GM12874 (cell line): Measurements from ENCODE around the gene AGTPBP1.

Experiments used
- CTCF ChIP-seq: IDR thresholded peaks from 2 replicates; pipeline ENCODE4 v1.5.1; 2011; ENCODE audit warnings: low read depth, mild to moderate bottlenecking, control low read depth, low read length, moderate library complexity; ENCODE audit not compliant: insufficient read depth

AGTPBP1 gene

GRCh38 chr9:85603936-85604335 lies 137.8 kb downstream of the AGTPBP1 start:
- TF ChIP-seq CTCF = no peak

- no peak for TF ChIP-seq CTCF
Measured at GRCh38 chr9:85602742-85603141, 139.0 kb downstream of the AGTPBP1 start.

- no peak for TF ChIP-seq CTCF
Measured at GRCh38 chr9:85600675-85601263, 141.0 kb downstream of the AGTPBP1 start.

- TF ChIP-seq CTCF = no peak
Measured at GRCh38 chr9:85599540-85600105, 142.1 kb downstream of the AGTPBP1 start.

- TF ChIP-seq CTCF = no peak
Measured at GRCh38 chr9:85594316-85594715, 147.4 kb downstream of the AGTPBP1 start.

- no peak for TF ChIP-seq CTCF
Measured at GRCh38 chr9:85586684-85587083, 155.1 kb downstream of the AGTPBP1 start.

GRCh38 chr9:85577353-85577952 lies 164.3 kb downstream of the AGTPBP1 start:
- TF ChIP-seq CTCF = no peak
